AG09319 (cell line): ENCODE results near the gene CFAP299.

ENCODE experiments used
- DNase-seq: peaks from one replicate; pipeline ENCODE4 v3.0.0-alpha.2; 2010; ENCODE audit warnings: low read depth; ENCODE audit errors: extremely low read depth
- TF ChIP-seq, protein P1 (sequence below): IDR thresholded peaks from 2 replicates; pipeline ENCODE4 v1.5.1; 2011; ENCODE audit warnings: low read depth, mild to moderate bottlenecking, inconsistent platforms, low read length, moderate library complexity

Gene CFAP299

DNA sequence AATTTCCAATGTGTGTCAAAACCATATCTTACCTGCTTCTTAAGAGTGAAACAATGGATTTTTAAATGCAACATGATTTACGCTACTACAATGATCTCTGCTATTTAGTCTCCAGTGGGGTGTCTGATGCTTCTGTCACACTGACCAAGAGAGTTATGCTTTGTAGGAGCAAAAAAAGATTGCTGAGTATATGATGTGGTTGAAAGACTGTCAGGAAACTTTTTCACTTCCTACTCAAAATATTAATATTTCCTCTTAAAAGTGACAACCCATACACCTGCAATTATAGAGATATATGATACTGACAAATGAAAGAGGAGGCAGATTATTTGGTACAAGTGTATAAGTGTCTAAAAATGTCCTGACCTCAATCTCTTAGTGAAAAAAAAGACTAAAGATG is 589.8 kb downstream of the CFAP299 start:
- DNase-seq = no peak
- TF ChIP-seq, protein P1, sequence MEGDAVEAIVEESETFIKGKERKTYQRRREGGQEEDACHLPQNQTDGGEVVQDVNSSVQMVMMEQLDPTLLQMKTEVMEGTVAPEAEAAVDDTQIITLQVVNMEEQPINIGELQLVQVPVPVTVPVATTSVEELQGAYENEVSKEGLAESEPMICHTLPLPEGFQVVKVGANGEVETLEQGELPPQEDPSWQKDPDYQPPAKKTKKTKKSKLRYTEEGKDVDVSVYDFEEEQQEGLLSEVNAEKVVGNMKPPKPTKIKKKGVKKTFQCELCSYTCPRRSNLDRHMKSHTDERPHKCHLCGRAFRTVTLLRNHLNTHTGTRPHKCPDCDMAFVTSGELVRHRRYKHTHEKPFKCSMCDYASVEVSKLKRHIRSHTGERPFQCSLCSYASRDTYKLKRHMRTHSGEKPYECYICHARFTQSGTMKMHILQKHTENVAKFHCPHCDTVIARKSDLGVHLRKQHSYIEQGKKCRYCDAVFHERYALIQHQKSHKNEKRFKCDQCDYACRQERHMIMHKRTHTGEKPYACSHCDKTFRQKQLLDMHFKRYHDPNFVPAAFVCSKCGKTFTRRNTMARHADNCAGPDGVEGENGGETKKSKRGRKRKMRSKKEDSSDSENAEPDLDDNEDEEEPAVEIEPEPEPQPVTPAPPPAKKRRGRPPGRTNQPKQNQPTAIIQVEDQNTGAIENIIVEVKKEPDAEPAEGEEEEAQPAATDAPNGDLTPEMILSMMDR = no peak

GRCh38 chr4:80926446-80926845 is 590.9 kb downstream of the CFAP299 start:
- TF ChIP-seq, protein P1 = no peak
- DNase-seq = no peak

GRCh38 chr4:80926891-80927290 is 591.4 kb downstream of the CFAP299 start:
- DNase-seq = no peak
- TF ChIP-seq, protein P1 = no peak

DNA sequence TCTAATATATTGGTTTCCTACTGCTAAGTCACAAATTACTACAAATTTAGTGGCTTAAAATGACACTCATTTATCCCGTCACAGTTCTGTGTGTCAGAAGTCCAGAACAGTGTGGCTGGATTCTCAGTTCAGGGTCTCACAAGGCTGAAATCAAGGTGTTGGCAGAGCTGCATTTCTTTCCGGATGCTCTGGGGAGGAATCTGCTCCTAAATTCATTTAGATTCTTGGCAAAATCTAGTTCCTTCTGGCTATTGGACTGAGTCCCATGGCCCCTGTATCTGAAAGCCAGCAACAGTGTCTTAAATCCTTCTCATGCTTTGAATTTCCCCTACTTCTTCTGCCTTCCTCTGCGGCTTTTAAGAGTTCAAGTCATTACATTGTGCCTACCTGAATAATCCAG is 591.9 kb downstream of the CFAP299 start:
- DNase-seq = no peak
- TF ChIP-seq, protein P1 = no peak

- TF ChIP-seq, protein P1 = no peak
- no peak for DNase-seq
These were observed 596.1 kb downstream of the CFAP299 start for GRCh38 chr4:80931631-80932081.

- TF ChIP-seq, protein P1 = no peak
- peak; percentile 43 for DNase-seq
These were observed 612.6 kb downstream of the CFAP299 start for GRCh38 chr4:80948141-80948540.

- no peak for DNase-seq
- TF ChIP-seq, protein P1 = no peak
These were observed 613.5 kb downstream of the CFAP299 start for GRCh38 chr4:80948995-80949394.
